ENCODE data around the gene NBEA.
"Not testable (repeated sequence)": the region's sequence is repeated elsewhere in the genome, so short reads cannot be mapped to it uniquely, and the experiment has no call there.

NBEA gene

GRCh38 chr13:35649162-35649561 lies 707.1 kb downstream of the NBEA start:
- no peak for DNase-seq (ENCODE audit: low read depth)

DNA sequence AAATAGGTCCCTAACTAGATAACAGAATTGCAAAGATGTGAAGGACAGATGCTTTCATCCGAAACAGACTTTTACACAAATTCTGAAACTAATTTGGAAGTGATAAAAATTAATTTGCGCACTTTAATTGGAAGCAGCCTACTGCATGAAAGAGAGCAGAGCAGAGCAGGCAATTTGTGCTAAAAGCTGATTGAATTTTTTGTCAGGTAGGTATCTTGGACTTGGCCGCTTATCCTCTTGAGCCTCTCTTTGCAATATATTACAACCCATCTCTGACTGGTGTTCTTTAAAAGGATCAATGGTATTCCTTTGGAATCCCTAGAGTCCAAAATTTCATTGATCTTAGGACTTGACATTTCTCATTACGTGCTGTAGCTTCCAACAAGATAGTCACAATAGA lies 717.7 kb downstream of the NBEA start:
- no peak for DNase-seq (ENCODE audit: low read depth)

- DNase-seq (ENCODE audit: low read depth), result no peak
These were observed 722.7 kb downstream of the NBEA start for GRCh38 chr13:35664747-35665146.

DNA sequence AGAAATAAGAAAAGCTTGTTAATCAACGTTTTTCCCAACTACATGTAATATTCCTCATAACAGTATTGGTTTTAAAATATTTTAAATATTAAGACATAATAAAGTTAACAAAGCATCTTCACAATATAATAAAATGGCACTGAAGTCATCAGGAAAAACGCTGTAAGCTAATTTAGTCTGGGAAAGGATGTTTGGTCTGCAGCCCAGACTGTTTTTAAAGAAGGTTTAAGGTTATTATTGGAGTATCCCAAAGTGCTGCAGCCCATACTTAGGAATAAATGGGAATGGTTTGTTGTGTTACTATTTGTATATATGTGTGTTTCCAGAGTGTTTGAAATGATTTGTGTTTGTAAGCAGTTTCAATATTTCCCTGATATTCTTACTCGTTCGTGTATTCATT lies 727.3 kb downstream of the NBEA start:
- no peak for DNase-seq (ENCODE audit: low read depth)

- DNase-seq (ENCODE audit: low read depth), result no peak
These were observed 730.5 kb downstream of the NBEA start for GRCh38 chr13:35672611-35673010.

DNA sequence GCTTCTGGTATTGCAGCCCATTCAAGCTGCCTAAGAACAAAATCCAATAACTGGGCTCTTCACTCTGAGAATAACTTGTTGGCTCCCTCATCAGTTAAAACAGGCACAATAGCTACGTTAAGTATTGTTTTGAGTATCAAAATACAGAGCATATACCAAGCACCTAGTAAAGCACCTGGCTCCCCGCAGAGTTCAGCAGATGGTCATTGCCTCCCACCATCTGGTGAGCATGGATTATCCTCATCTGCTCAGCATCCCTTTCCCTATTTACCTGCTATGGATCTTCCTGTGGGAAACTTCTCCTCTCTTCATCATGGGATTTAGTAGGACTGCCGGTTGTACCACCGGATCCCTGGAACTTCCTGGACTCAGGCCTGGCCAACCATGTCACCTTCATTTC lies 733.6 kb downstream of the NBEA start:
- no peak for DNase-seq (ENCODE audit: low read depth)

- DNase-seq (ENCODE audit: low read depth), result not testable (repeated sequence)
These were observed 735.8 kb downstream of the NBEA start for GRCh38 chr13:35677863-35678262.

- no peak for DNase-seq (ENCODE audit: low read depth)
These were observed 739.6 kb downstream of the NBEA start for GRCh38 chr13:35681685-35682084.

DNA sequence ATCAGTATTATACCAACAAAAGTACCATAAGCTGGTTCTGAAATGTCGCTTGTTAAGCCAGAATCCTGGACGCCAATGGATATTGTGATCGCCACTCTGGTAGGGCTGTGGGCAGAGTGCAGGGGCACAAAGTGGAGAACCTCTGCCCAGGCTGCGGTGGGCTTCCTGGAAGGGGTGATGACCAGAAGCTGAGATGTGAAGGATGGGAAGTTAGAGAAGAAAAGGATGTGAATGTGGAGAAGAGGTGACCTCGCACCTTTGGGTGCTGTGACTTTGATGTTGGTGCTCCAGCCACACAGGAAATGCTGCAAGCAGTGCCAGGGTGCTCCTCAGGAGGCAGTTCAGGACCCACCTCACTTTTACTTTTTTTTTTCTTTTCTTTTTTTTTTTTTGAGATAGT lies 742.4 kb downstream of the NBEA start:
- no peak for DNase-seq (ENCODE audit: low read depth)

- DNase-seq (ENCODE audit: low read depth), result no peak
These were observed 745.3 kb downstream of the NBEA start for GRCh38 chr13:35687336-35687735.

DNA sequence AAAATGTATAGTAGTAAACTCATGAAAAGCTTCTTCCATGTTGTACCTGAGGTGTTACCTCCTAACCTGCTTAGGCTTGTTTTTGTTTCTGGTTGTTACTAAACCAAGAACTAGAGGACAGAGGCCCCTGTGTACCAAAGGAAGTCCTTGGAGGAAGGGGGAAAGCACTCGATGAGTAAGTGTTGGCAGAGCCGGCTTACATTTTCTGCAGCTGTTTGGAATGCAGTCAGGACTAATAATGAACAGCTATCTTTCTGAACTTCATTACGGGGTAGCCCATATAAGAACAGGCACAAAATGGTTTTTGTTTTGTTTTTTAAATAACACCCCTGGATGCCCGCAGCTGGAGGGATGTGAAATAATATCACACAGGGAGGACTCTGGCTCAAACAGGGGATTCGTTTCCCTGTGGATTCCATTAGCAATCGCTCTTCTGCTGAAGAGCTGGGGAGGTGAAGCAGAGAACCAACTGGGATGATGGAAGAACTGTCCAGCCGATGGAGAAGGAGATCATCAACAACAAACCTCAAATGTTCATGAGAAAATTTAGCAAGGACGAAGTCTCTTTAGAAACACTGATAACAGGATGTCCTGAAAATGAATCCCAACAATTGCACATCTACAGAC lies 748.6 kb downstream of the NBEA start:
- no peak for DNase-seq (ENCODE audit: low read depth)

- no peak for DNase-seq (ENCODE audit: low read depth)
These were observed 751.2 kb downstream of the NBEA start for GRCh38 chr13:35693134-35693784.

GRCh38 chr13:35694031-35694430 lies 752.0 kb downstream of the NBEA start:
- no peak for DNase-seq (ENCODE audit: low read depth)

- DNase-seq (ENCODE audit: low read depth), result no peak
These were observed 752.7 kb downstream of the NBEA start for GRCh38 chr13:35694549-35695447.

GRCh38 chr13:35695448-35695770 lies 753.3 kb downstream of the NBEA start:
- no peak for DNase-seq (ENCODE audit: low read depth)

- DNase-seq (ENCODE audit: low read depth), result no peak
These were observed 755.2 kb downstream of the NBEA start for GRCh38 chr13:35697186-35697730.

- DNase-seq (ENCODE audit: low read depth), result no peak
These were observed 757.0 kb downstream of the NBEA start for GRCh38 chr13:35698911-35699576.

GRCh38 chr13:35699825-35700510 lies 757.9 kb downstream of the NBEA start:
- DNase-seq (ENCODE audit: low read depth), result no peak

DNA sequence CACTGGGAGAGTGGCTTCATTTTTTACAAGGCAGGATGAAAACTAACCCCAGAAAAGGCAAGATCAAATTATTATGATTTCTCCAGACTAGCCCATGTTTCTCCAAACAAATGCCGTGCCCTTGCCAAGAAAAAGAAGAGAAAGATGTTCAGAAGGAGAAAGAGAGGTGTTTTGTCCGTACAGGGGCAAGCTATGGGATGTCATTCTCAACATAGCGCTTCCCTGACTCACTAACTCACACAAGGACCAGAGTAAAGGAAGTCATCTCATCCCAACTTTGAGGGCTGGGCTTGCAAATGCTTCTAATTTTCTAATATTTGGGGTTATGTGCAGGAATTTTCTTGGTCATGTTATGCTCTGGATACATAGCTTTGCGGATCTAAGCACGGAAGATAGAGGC lies 758.6 kb downstream of the NBEA start:
- no peak for DNase-seq (ENCODE audit: low read depth)

- DNase-seq (ENCODE audit: low read depth), result no peak
These were observed 760.2 kb downstream of the NBEA start for GRCh38 chr13:35702316-35702715.

DNA sequence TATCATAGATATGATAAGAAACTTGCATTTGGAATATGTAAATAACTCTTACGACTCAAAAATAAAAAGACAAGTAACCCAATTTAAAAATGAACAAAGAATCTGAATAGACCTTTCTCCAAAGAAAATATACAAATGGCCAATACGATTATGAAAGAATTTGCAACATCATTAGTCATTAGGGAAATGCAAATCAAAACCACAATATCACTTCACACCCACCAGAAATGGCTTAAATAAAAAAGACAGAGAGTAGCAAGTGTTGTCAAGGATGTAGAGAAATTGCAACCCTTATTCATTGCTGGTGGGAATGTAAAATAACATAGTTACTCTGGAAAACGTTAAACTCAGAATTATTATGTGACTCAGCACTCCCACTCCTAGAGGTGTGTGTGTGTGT lies 761.0 kb downstream of the NBEA start:
- DNase-seq (ENCODE audit: low read depth), result no peak

DNA sequence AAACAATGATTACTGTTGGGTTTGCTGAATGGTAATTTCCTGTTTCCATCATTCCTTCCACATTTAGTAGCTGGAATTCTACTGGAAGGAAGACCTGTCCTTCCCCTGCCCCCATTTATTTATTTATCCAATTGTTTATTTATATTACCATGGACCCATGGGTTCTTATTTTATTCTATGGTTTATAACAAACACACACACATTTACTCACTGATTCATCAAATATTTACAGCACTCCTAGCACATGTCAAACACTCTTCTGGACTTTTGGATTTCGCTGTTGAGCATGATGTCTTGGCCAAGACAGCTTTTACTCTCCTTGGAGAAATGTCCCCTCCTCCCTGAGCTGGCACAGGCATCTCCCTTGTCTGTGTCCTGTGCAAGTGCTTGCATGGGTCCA lies 762.3 kb downstream of the NBEA start:
- DNase-seq (ENCODE audit: low read depth), result no peak

All from stimulated activated CD8-positive, alpha-beta memory T cell treated with anti-CD3 and anti-CD28 coated beads, Interleukin-15, amount 100 ng/mL, for 24 hours (primary cell).